Effector memory CD4-positive, alpha-beta T cell (primary cell): ENCODE data around the gene ZNF619.

Experiments used
- DNase-seq, 3 donors: peaks; one replicate each; pipeline ENCODE4 v3.0.0-alpha.2; 2020
- H3K27ac ChIP-seq: 2 replicates; pipeline ENCODE4 v1.7.0; 2013; ENCODE audit warnings: mild to moderate bottlenecking, low read length, moderate library complexity; ENCODE audit not compliant: insufficient read depth, poor library complexity, severe bottlenecking
- H3K27me3 ChIP-seq: replicated peaks from 2 replicates; pipeline ENCODE4 v1.7.0; 2013; ENCODE audit warnings: mild to moderate bottlenecking, low read length; ENCODE audit not compliant: insufficient read depth, control insufficient read depth, poor library complexity, severe bottlenecking
- H3K36me3 ChIP-seq: 2 replicates; pipeline ENCODE4 v1.7.0; 2013; ENCODE audit warnings: mild to moderate bottlenecking, low read length, moderate library complexity; ENCODE audit not compliant: control insufficient read depth, insufficient read depth
- H3K4me1 ChIP-seq: 2 replicates; pipeline ENCODE4 v1.7.0; 2013; ENCODE audit warnings: low read length, mild to moderate bottlenecking; ENCODE audit not compliant: control insufficient read depth, insufficient read depth, poor library complexity, severe bottlenecking
- H3K4me3 ChIP-seq: 2 replicates; pipeline ENCODE4 v1.7.0; 2013; ENCODE audit warnings: low read length, low read depth, mild to moderate bottlenecking; ENCODE audit not compliant: insufficient read depth, poor library complexity, severe bottlenecking
- H3K9me3 ChIP-seq: 2 replicates; pipeline ENCODE4 v1.7.0; 2013; ENCODE audit warnings: mild to moderate bottlenecking, low read length, moderate library complexity; ENCODE audit not compliant: control insufficient read depth
- total RNA-seq, 3 donors: gene quantifications; one replicate each; lab custom pipeline; 2026; lab: John Stamatoyannopoulos, UW

ZNF619 gene
- 6.2 to 12.2 (median 10.4) reads per million in 3 donors for total RNA-seq

- H3K9me3 ChIP-seq: no peaks in the 10 kb centered on the region
- H3K36me3 ChIP-seq: no peaks in the 10 kb centered on the region
- H3K27me3 ChIP-seq: no peaks in the 10 kb centered on the region
- H3K4me3 ChIP-seq: peak within 1 kb of the TSS; percentile 81
- H3K4me1 ChIP-seq: peaks cover 2% of the 10 kb centered on the region
- peak within 1 kb of the TSS; percentile 63 for H3K27ac ChIP-seq
- DNase-seq: peak; percentile 19 to 40 (median 33)
Observed at GRCh38 chr3:40476478-40477470, at the start of gene ZNF619. Gene ZNF619 (plus strand): TSS chr3:40477122. CDS start chr3:40477980, 858 bp downstream.

- H3K36me3 ChIP-seq: no peaks in the 10 kb centered on the region
- H3K27ac ChIP-seq: no peak overlapping the region
- no peaks in the 10 kb centered on the region for H3K9me3 ChIP-seq
- H3K27me3 ChIP-seq: no peaks in the 10 kb centered on the region
- DNase-seq: no peak
- no peak overlapping the region for H3K4me3 ChIP-seq
- no peaks in the 10 kb centered on the region for H3K4me1 ChIP-seq
Observed at GRCh38 chr3:40432793-40433192, 44.1 kb upstream of the ZNF619 start.

- Histone ChIP-seq H3K27me3 (no peaks in the 10 kb centered on the region), H3K36me3 (no peaks in the 10 kb centered on the region), H3K9me3 (no peaks in the 10 kb centered on the region), H3K4me3 (no peak overlapping the region), H3K27ac (no peak overlapping the region), H3K4me1 (no peaks in the 10 kb centered on the region)
- DNase-seq: no peak
Observed at GRCh38 chr3:40437889-40438288, 39.0 kb upstream of the ZNF619 start.

- Histone ChIP-seq H3K9me3 (no peaks in the 10 kb centered on the region), H3K36me3 (no peaks in the 10 kb centered on the region), H3K27ac (no peak overlapping the region), H3K27me3 (no peaks in the 10 kb centered on the region), H3K4me1 (no peaks in the 10 kb centered on the region), H3K4me3 (no peak overlapping the region)
- no peak for DNase-seq
Observed at GRCh38 chr3:40445062-40445461, 31.9 kb upstream of the ZNF619 start.

GRCh38 chr3:40445880-40446279 is 31.0 kb upstream of the ZNF619 start:
- Histone ChIP-seq H3K27ac (no peak overlapping the region), H3K9me3 (no peaks in the 10 kb centered on the region), H3K27me3 (no peaks in the 10 kb centered on the region), H3K4me1 (no peaks in the 10 kb centered on the region), H3K36me3 (no peaks in the 10 kb centered on the region), H3K4me3 (no peak overlapping the region)
- no peak for DNase-seq

- no peak overlapping the region for H3K4me3 ChIP-seq
- peaks cover 10% of the 10 kb centered on the region for H3K4me1 ChIP-seq
- no peak for DNase-seq
- H3K27me3 ChIP-seq: no peaks in the 10 kb centered on the region
- H3K9me3 ChIP-seq: no peaks in the 10 kb centered on the region
- no peak overlapping the region for H3K27ac ChIP-seq
- H3K36me3 ChIP-seq: no peaks in the 10 kb centered on the region
Observed at GRCh38 chr3:40450438-40450837, 26.5 kb upstream of the ZNF619 start.

- Histone ChIP-seq H3K4me1 (peaks cover 10% of the 10 kb centered on the region), H3K27me3 (no peaks in the 10 kb centered on the region), H3K9me3 (no peaks in the 10 kb centered on the region), H3K36me3 (no peaks in the 10 kb centered on the region), H3K4me3 (no peak overlapping the region), H3K27ac (no peak overlapping the region)
- no peak for DNase-seq
Observed at GRCh38 chr3:40451551-40451950, 25.4 kb upstream of the ZNF619 start.

- H3K4me1 ChIP-seq: peaks cover 10% of the 10 kb centered on the region
- H3K36me3 ChIP-seq: no peaks in the 10 kb centered on the region
- H3K27me3 ChIP-seq: no peaks in the 10 kb centered on the region
- H3K27ac ChIP-seq: peak overlapping the region; percentile 95
- no peaks in the 10 kb centered on the region for H3K9me3 ChIP-seq
- peak overlapping the region; percentile 79 for H3K4me3 ChIP-seq
- no peak for DNase-seq
Observed at GRCh38 chr3:40452057-40452456, 24.9 kb upstream of the ZNF619 start.

- H3K36me3 ChIP-seq: no peaks in the 10 kb centered on the region
- no peaks in the 10 kb centered on the region for H3K27me3 ChIP-seq
- H3K9me3 ChIP-seq: no peaks in the 10 kb centered on the region
- no peak for DNase-seq
- peak overlapping the region; percentile 95 for H3K27ac ChIP-seq
- peak overlapping the region; percentile 79 for H3K4me3 ChIP-seq
- H3K4me1 ChIP-seq: peaks cover 10% of the 10 kb centered on the region
Observed at GRCh38 chr3:40452562-40452875, 24.4 kb upstream of the ZNF619 start.
